Neural progenitor cell (in vitro differentiated cells): ENCODE measurements around the gene RAVER1.

ENCODE experiments used
- CTCF ChIP-seq: fragments of 200-600 bp; sonication (generic); IDR thresholded peaks from 2 replicates; pipeline ENCODE4 v1.5.1; 2017; ENCODE audit warnings: antibody characterized with exemption, mild to moderate bottlenecking
- EZH2 ChIP-seq: fragments of 200-600 bp; sonication (generic); IDR thresholded peaks from 2 replicates; pipeline ENCODE4 v1.6.1; 2017; ENCODE audit warnings: antibody characterized with exemption, mild to moderate bottlenecking, moderate library complexity
- EZH2phosphoT487 ChIP-seq: fragments of 200-600 bp; sonication (generic); IDR thresholded peaks from 2 replicates; pipeline ENCODE4 v1.6.1; 2017; ENCODE audit warnings: antibody characterized with exemption

- TF ChIP-seq CTCF (no peak), EZH2phosphoT487 (no peak), EZH2 (no peak)
Measured at GRCh38 chr19:10372690-10373089, 39.4 kb upstream of the RAVER1 start.
